GM23338 (cell line): ENCODE measurements around the gene CDCA7L. TPM values are rescaled to one million over a fixed set of nuclear protein-coding genes. Genes with fewer than 3 reads are reported as not detected.

Experiments
- ATAC-seq: fragments of 200-7000 bp; cut with Tn5 transposase; 3 replicates; pipeline ENCODE4 v1.9.1; 2020
- DNase-seq: peaks from one replicate; pipeline ENCODE4 v3.0.0-alpha.2; 2015; ENCODE audit warnings: low spot score
- H2AFZ ChIP-seq: fragments of 200-600 bp; sonication (generic); 2 replicates; pipeline ENCODE4 v1.8.0; 2016; ENCODE audit warnings: antibody characterized with exemption, mild to moderate bottlenecking, moderate library complexity
- H3F3A ChIP-seq: fragments of 200-600 bp; sonication (generic); replicated peaks from 2 replicates; pipeline ENCODE4 v1.8.0; 2017; ENCODE audit warnings: antibody characterized with exemption, mixed run types, low read depth
- H3K27ac ChIP-seq: fragments of 200-600 bp; sonication (generic); 2 replicates; pipeline ENCODE4 v1.6.1; 2016; ENCODE audit warnings: low read depth
- H3K27me3 ChIP-seq: fragments of 200-600 bp; sonication (generic); 2 replicates; pipeline ENCODE4 v1.8.0; 2016; ENCODE audit warnings: mild to moderate bottlenecking, mixed run types, moderate library complexity; ENCODE audit not compliant: insufficient read depth
- H3K36me3 ChIP-seq: fragments of 200-600 bp; sonication (generic); 2 replicates; pipeline ENCODE4 v1.8.0; 2016; ENCODE audit warnings: mild to moderate bottlenecking; ENCODE audit not compliant: insufficient read depth
- H3K4me1 ChIP-seq: fragments of 200-600 bp; sonication (generic); 2 replicates; pipeline ENCODE4 v1.8.0; 2016; ENCODE audit warnings: mild to moderate bottlenecking, moderate library complexity; ENCODE audit not compliant: insufficient read depth
- H3K4me2 ChIP-seq: fragments of 200-600 bp; sonication (generic); 2 replicates; pipeline ENCODE4 v1.7.1; 2017; ENCODE audit warnings: mixed run types
- H3K4me3 ChIP-seq: fragments of 200-600 bp; sonication (generic); 2 replicates; pipeline ENCODE4 v1.6.1; 2016; ENCODE audit warnings: mixed run types
- H3K79me2 ChIP-seq: fragments of 200-600 bp; sonication (generic); replicated peaks from 2 replicates; pipeline ENCODE4 v1.8.0; 2017; ENCODE audit warnings: mild to moderate bottlenecking; ENCODE audit not compliant: insufficient read depth
- H3K9me2 ChIP-seq: fragments of 200-600 bp; sonication (generic); 2 replicates; pipeline ENCODE4 v1.8.0; 2017; ENCODE audit not compliant: insufficient read depth
- H4K20me1 ChIP-seq: fragments of 200-600 bp; sonication (generic); replicated peaks from 2 replicates; pipeline ENCODE4 v1.8.0; 2017; ENCODE audit warnings: mild to moderate bottlenecking; ENCODE audit not compliant: insufficient read depth
- H3K27ac Mint-ChIP-seq: 2 replicates; pipeline ENCODE4 v1.8.0; 2020; ENCODE audit warnings: inconsistent platforms, mild to moderate bottlenecking, moderate library complexity, mixed read lengths
- H3K27me3 Mint-ChIP-seq: 3 replicates; pipeline ENCODE4 v1.8.0; 2022; ENCODE audit warnings: low read depth, mild to moderate bottlenecking, moderate library complexity, mixed read lengths, inconsistent platforms; ENCODE audit not compliant: insufficient read depth, poor library complexity
- H3K36me3 Mint-ChIP-seq: 3 replicates; pipeline ENCODE4 v1.8.0; 2021; ENCODE audit warnings: low read depth, mild to moderate bottlenecking, inconsistent platforms, moderate library complexity, mixed read lengths
- H3K4me1 Mint-ChIP-seq: 3 replicates; pipeline ENCODE4 v1.8.0; 2020; ENCODE audit warnings: mild to moderate bottlenecking, inconsistent platforms, mixed read lengths
- H3K4me3 Mint-ChIP-seq: 3 replicates; pipeline ENCODE4 v1.8.0; 2021; ENCODE audit warnings: moderate library complexity, mild to moderate bottlenecking, inconsistent platforms, mixed read lengths
- H3K9me3 Mint-ChIP-seq: 3 replicates; pipeline ENCODE4 v1.8.0; 2020; ENCODE audit warnings: moderate library complexity, mild to moderate bottlenecking, inconsistent platforms, mixed read lengths
- CREB1 ChIP-seq: fragments of 250-450 bp; sonication (Bioruptor Pico); IDR thresholded peaks from 2 replicates; pipeline ENCODE4 v1.5.0; 2020; ENCODE audit warnings: low read depth, mild to moderate bottlenecking, moderate library complexity
- ETS1 ChIP-seq: IDR thresholded peaks from 2 replicates; pipeline ENCODE4 v1.6.1; 2016; ENCODE audit warnings: antibody characterized with exemption
- EZH2phosphoT487 ChIP-seq: fragments of 200-600 bp; sonication (generic); IDR thresholded peaks from one replicate; pipeline ENCODE4 v1.8.1; 2018; ENCODE audit warnings: antibody characterized with exemption; ENCODE audit not compliant: unreplicated experiment
- JUNB ChIP-seq: IDR thresholded peaks from one replicate; pipeline ENCODE4 v1.6.1; 2016; ENCODE audit warnings: antibody characterized with exemption; ENCODE audit not compliant: unreplicated experiment
- POLR2AphosphoS5 ChIP-seq: IDR thresholded peaks from 2 replicates; pipeline ENCODE4 v1.6.1; 2016; ENCODE audit warnings: antibody characterized with exemption, low read depth
- REST ChIP-seq: IDR thresholded peaks from one replicate; pipeline ENCODE4 v1.6.1; 2018; ENCODE audit warnings: antibody characterized with exemption; ENCODE audit not compliant: unreplicated experiment
- ZNF331 ChIP-seq: fragments of 250-450 bp; sonication (Bioruptor Pico); IDR thresholded peaks from 2 replicates; pipeline ENCODE4 v1.5.0; 2020; ENCODE audit warnings: low read depth, mild to moderate bottlenecking, moderate library complexity
- ZNF462 ChIP-seq: fragments of 250-450 bp; sonication (Bioruptor Pico); IDR thresholded peaks from 2 replicates; pipeline ENCODE4 v1.5.0; 2020; ENCODE audit warnings: mild to moderate bottlenecking, moderate library complexity
- polyA plus RNA-seq: library from polyadenylated mRNA; unstranded; fragments of >200 nt; fragmentation: Nextera tagmentation; extraction: Ambion mirVana; gene quantifications from 2 replicates; pipeline ENCODE4 v1.2.1, GENCODE V29; 2016
- total RNA-seq: library from RNA; depleted of rRNA; stranded (reverse); fragments of >200 nt; shearing (Covaris generic); gene quantifications from 2 replicates; pipeline ENCODE4 v1.2.3, GENCODE V29; 2014

The CDCA7L gene
- total and polyA plus RNA-seq, 2 experiments from 2014 or later = 174 to 187 TPM

- no peak for TF ChIP-seq ZNF462 (CRISPR knock-in tag)
These were observed 13.7 kb upstream of the CDCA7L start (continued) for GRCh38 chr7:21959387-21959776.

GRCh38 chr7:21953781-21954180, 8.1 kb upstream of the CDCA7L start:
- no peaks in the 10 kb centered on the region for H3F3A ChIP-seq
- H3K4me1 ChIP-seq = no peaks in the 10 kb centered on the region
- Mint-ChIP-seq H3K9me3 (no peaks in the 10 kb centered on the region), H3K36me3 (no peaks in the 10 kb centered on the region), H3K27me3 (no peaks in the 10 kb centered on the region), H3K27ac (no peak overlapping the region), H3K4me3 (no peak overlapping the region), H3K4me1 (0 out of 3 replicates have a peak, but pooled peaks cover 4% of the 10 kb centered on the region)
- no peaks in the 10 kb centered on the region for H3K79me2 ChIP-seq
- no peak overlapping the region for H3K4me3 ChIP-seq
- H4K20me1 ChIP-seq = no peaks in the 10 kb centered on the region
- DNase-seq (no peak), ATAC-seq (no peak)
- H3K4me2 ChIP-seq = no peak overlapping the region
- no peak overlapping the region; the same call in 1 of the 2 replicates for H2AFZ ChIP-seq
- no peaks in the 10 kb centered on the region for H3K9me2 ChIP-seq
- no peaks in the 10 kb centered on the region for H3K27me3 ChIP-seq
- H3K27ac ChIP-seq = no peak overlapping the region
- no peaks in the 10 kb centered on the region for H3K36me3 ChIP-seq
- no peak for TF ChIP-seq REST
- TF ChIP-seq POLR2AphosphoS5 = no peak
- no peak for TF ChIP-seq CREB1 (CRISPR knock-in tag)
- no peak for TF ChIP-seq EZH2phosphoT487
- no peak for TF ChIP-seq ETS1
- TF ChIP-seq JUNB = no peak
- no peak for TF ChIP-seq ZNF331 (CRISPR knock-in tag)
